ENCODE measurements around the gene CHRM1. TPM values are rescaled to one million over a fixed set of nuclear protein-coding genes. Genes with fewer than 3 reads are reported as not detected.

Gene CHRM1
- total and polyA plus RNA-seq, 7 donors = 0.06 TPM; not detected in 6

DNA sequence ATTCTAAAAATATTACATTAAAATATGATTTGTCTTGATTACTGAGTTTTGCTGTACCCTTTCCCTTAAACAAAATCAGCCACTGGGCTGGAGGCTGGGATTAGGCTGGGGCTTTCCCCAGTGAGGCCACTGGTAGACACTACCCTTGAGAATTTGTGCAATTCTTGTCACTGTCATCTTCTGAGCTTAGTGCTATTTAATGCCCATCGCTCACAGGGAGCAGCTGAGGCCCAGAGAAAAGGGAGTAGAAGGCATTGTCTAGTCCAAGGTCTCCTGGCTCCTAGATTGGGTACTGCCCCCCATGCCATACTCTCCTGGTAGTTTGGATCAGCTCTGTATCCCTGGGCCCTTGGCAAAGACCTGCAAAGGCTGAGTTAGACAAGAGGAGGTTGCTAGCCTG lies 6.7 kb downstream of the CHRM1 start:
- H3K27me3 ChIP-seq (ENCODE audit: insufficient read depth in 3 of 3, low read length in 2 of 3) = no peaks in the 10 kb centered on the region

GRCh38 chr11:62912268-62912667 lies 8.9 kb downstream of the CHRM1 start:
- Histone ChIP-seq H3K27me3 (ENCODE audit: insufficient read depth in 3 of 3, low read length in 2 of 3) (no peaks in the 10 kb centered on the region), H3K9me3 (no peaks in the 10 kb centered on the region), H3K27ac (no peak overlapping the region), H3K4me1 (no peaks in the 10 kb centered on the region), H3K4me3 (no peak overlapping the region), H3K36me3 (ENCODE audit: insufficient read depth in 1 of 2, low read depth in 1 of 2) (no peaks in the 10 kb centered on the region)
- TF ChIP-seq CTCF (IDR thresholded peaks at IDR 0.05) = no peak
- intact Hi-C loops (cut with DNase I) = no loop called here
- DNase-seq (no peak), ATAC-seq (no peak)
- WGBS, 3 donors = 79 to 85% (median 85%) methylated on average over 3 of the region's 3 CpGs

More for the DNA sequence above, 6.7 kb downstream of the CHRM1 start:
- ATAC-seq (no peak), DNase-seq (no peak)
- no peak for TF ChIP-seq CTCF (IDR thresholded peaks at IDR 0.05)
- intact Hi-C loops (cut with DNase I) = no loop called here
- Histone ChIP-seq H3K4me3 (no peak overlapping the region), H3K4me1 (no peaks in the 10 kb centered on the region), H3K9me3 (no peaks in the 10 kb centered on the region), H3K27ac (no peak overlapping the region), H3K36me3 (ENCODE audit: insufficient read depth in 1 of 2, low read depth in 1 of 2) (no peaks in the 10 kb centered on the region)
- 69 to 90% (median 80%) methylated on average over 1 of the region's 1 CpG for WGBS, 3 donors

- Histone ChIP-seq H3K27me3 (ENCODE audit: insufficient read depth in 3 of 3, low read length in 2 of 3) (no peaks in the 10 kb centered on the region), H3K27ac (no peak overlapping the region), H3K9me3 (no peaks in the 10 kb centered on the region), H3K36me3 (ENCODE audit: insufficient read depth in 1 of 2, low read depth in 1 of 2) (no peaks in the 10 kb centered on the region), H3K4me1 (peaks cover 5% of the 10 kb centered on the region), H3K4me3 (no peak overlapping the region)
- ATAC-seq (no peak), DNase-seq (no peak)
- intact Hi-C loops (cut with DNase I) = no loop called here
- TF ChIP-seq CTCF (IDR thresholded peaks at IDR 0.05) = no peak
- WGBS, 3 donors = 86 to 87% (median 87%) methylated on average over 14 of the region's 14 CpGs
Measured at GRCh38 chr11:62911137-62912130, 9.7 kb downstream of the CHRM1 start.

- Histone ChIP-seq H3K27ac (no peak overlapping the region), H3K9me3 (no peaks in the 10 kb centered on the region), H3K36me3 (ENCODE audit: insufficient read depth in 1 of 2, low read depth in 1 of 2) (no peaks in the 10 kb centered on the region), H3K4me1 (peaks cover 5% of the 10 kb centered on the region), H3K27me3 (ENCODE audit: insufficient read depth in 3 of 3, low read length in 2 of 3) (no peaks in the 10 kb centered on the region), H3K4me3 (no peak overlapping the region)
- intact Hi-C loops (cut with DNase I) = no loop called here
- ATAC-seq (no peak), DNase-seq (no peak)
- no peak for TF ChIP-seq CTCF (IDR thresholded peaks at IDR 0.05)
- 85 to 91% (median 85%) methylated on average over 27 of the region's 27 CpGs for WGBS, 3 donors
Measured at GRCh38 chr11:62910141-62910882, 10.9 kb downstream of the CHRM1 start.
